Activated T-cell treated with anti-CD3 and anti-CD28 coated beads for 24 hours (primary cell): ENCODE measurements around the gene CCNB1IP1.
"Not testable (repeated sequence)": the region's sequence is repeated elsewhere in the genome, so short reads cannot be mapped to it uniquely, and the experiment has no call there.

Source experiments
- DNase-seq: peaks from one replicate; pipeline ENCODE4 v3.0.0-alpha.2; 2020; ENCODE audit warnings: low read depth

Gene CCNB1IP1

GRCh38 chr14:20331053-20331613 is 1.9 kb downstream of the CCNB1IP1 start:
- no peak for DNase-seq

- no peak for DNase-seq
Observed at GRCh38 chr14:20329355-20329754, 3.7 kb downstream of the CCNB1IP1 start.

- DNase-seq, result no peak
Observed at GRCh38 chr14:20328705-20329104, 4.4 kb downstream of the CCNB1IP1 start.

- no peak for DNase-seq
Observed at GRCh38 chr14:20327005-20327869, 5.8 kb downstream of the CCNB1IP1 start.

GRCh38 chr14:20317720-20318119 is 15.4 kb downstream of the CCNB1IP1 start:
- no peak for DNase-seq

- no peak for DNase-seq
Observed at GRCh38 chr14:20314026-20314425, 19.1 kb downstream of the CCNB1IP1 start.

GRCh38 chr14:20306079-20306423 is 27.0 kb downstream of the CCNB1IP1 start:
- DNase-seq, result no peak

- DNase-seq, result peak; percentile 88
Observed at GRCh38 chr14:20305265-20306078, 27.6 kb downstream of the CCNB1IP1 start, which contains the start of gene TTC5. Gene TTC5, minus strand, starts transcription at chr14:20305951. Its CDS starts 14 bp downstream, at chr14:20305937.

- no peak for DNase-seq
Observed at GRCh38 chr14:20302042-20302755, 30.9 kb downstream of the CCNB1IP1 start.

- no peak for DNase-seq
Observed at GRCh38 chr14:20295067-20295466, 38.0 kb downstream of the CCNB1IP1 start.

GRCh38 chr14:20294636-20295035 is 38.4 kb downstream of the CCNB1IP1 start:
- DNase-seq, result no peak

- DNase-seq, result not testable (repeated sequence)
Observed at GRCh38 chr14:20281998-20282397, 51.1 kb downstream of the CCNB1IP1 start.

GRCh38 chr14:20280265-20280664 is 52.8 kb downstream of the CCNB1IP1 start:
- DNase-seq, result not testable (repeated sequence)

- no peak for DNase-seq
Observed at GRCh38 chr14:20278414-20278813, 54.7 kb downstream of the CCNB1IP1 start.

- DNase-seq, result no peak
Observed at GRCh38 chr14:20277409-20277808, 55.7 kb downstream of the CCNB1IP1 start.

- DNase-seq, result no peak
Observed at GRCh38 chr14:20274062-20274461, 59.0 kb downstream of the CCNB1IP1 start.

GRCh38 chr14:20264361-20264760 is 68.7 kb downstream of the CCNB1IP1 start:
- not testable (repeated sequence) for DNase-seq

- DNase-seq, result no peak
Observed at GRCh38 chr14:20262642-20263128, 70.4 kb downstream of the CCNB1IP1 start.
